ENCODE results near the gene OR9G1.
"Not testable (repeated sequence)": the region's sequence is repeated elsewhere in the genome, so short reads cannot be mapped to it uniquely, and the experiment has no call there.

The OR9G1 gene

DNA sequence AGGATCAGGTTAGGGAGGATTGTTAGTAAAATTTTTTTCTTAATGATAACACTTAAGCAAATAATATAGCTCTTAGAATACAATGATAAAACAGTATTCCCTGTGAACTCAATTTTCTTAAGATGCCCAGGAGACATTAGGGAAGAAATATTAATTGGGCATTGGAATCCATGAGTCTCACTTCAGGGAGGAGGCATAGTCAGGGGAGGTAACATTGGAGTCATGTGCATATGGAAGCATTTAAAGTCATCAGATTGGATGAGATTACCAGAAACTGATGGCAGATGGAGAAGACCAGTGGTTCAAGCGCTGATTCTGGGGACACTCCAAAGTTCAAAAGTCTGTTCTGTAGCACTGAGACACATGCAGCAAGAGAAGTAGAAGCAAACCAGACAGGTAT, at the start of gene OR9G1:
TSS of gene OR9G1 (plus strand) at position 301 of the 400 bp plus-strand sequence. CDS start 1,293 bp downstream, outside the sequence.
- no peak for DNase-seq

GRCh38 chr11:56659755-56660154, 39.1 kb upstream of the OR9G1 start:
- DNase-seq: no peak

DNA sequence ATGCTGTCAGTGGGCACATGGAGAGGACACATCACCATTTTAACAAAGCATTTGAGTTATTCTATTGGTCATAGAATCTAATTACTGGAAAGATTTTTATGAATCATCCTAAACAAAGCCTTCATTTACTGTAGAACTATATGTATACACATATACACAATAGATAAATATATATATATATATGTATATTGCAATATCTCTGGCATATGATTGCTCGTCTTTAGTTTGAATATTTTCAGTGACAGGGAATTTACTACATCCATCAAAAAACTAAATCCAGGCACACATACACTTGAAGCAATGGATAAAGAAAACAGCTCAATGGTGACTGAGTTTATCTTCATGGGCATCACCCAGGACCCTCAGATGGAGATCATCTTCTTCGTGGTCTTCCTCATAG, 35.5 kb upstream of the OR9G1 start, which contains the start of gene OR5AR1:
TSS of gene OR5AR1 (plus strand) at position 301 of the 400 bp plus-strand sequence. CDS start at position 301, 0 bp downstream.
- no peak for DNase-seq

GRCh38 chr11:56670984-56671383, 27.9 kb upstream of the OR9G1 start:
- DNase-seq: no peak

- no peak for DNase-seq
Observed at GRCh38 chr11:56688554-56689100, 10.3 kb upstream of the OR9G1 start.

DNA sequence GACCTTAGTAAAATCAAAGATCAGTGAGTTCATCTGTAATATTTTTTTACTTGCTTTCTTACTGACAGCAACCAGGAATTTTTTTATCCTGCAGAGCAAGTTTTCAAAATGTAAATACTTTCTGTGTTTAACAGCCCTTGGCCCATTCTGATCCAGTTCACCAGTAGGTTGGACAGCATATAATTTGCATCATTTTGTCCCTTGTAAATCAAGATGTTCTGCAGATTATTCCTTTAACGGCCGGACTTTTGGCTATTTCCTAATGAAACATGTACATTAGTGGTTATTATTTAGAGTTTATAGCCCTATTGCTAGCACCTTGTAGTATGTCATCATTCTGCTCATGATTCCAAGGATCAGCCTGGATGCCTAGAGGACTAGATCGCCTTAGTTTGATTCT, 7.7 kb upstream of the OR9G1 start:
- DNase-seq: not testable (repeated sequence)

DNA sequence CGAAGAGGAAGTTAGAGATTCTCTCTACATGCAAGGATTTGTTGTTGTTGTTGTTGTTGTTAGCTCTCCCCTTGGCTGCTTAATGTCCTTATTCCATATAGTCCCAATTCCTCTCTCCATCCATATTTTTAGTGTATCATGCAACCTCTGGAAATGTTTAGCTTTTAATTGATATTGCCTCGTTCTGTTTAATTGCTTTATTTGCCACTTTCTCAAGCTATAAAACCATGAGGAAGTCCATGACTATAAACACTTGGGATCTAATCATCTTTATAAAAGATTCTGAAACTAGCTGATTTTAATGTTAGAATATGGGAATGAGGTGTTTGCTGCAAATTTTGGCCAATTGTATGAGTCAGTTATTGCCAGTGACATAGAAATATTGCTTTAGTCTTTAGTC, 5.5 kb upstream of the OR9G1 start:
- DNase-seq: no peak

DNA sequence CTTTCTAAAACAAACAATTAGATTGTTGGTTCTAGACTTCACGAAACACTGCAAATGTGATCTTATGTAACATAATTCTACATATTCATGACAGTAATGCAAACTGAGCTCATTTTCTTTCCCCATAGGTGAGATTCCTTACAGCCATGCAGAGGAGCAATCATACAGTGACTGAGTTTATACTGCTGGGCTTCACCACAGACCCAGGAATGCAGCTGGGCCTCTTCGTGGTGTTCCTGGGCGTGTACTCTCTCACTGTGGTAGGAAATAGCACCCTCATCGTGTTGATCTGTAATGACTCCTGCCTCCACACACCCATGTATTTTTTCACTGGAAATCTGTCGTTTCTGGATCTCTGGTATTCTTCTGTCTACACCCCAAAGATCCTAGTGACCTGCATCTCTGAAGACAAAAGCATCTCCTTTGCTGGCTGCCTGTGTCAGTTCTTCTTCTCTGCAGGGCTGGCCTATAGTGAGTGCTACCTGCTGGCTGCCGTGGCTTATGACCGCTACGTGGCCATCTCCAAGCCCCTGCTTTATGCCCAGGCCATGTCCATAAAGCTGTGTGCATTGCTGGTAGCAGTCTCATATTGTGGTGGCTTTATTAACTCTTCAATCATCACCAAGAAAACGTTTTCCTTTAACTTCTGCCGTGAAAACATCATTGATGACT, 1.5 kb downstream of the OR9G1 start:
- no peak for DNase-seq

GRCh38 chr11:56700914-56701485, 2.1 kb downstream of the OR9G1 start:
- DNase-seq: no peak

DNA sequence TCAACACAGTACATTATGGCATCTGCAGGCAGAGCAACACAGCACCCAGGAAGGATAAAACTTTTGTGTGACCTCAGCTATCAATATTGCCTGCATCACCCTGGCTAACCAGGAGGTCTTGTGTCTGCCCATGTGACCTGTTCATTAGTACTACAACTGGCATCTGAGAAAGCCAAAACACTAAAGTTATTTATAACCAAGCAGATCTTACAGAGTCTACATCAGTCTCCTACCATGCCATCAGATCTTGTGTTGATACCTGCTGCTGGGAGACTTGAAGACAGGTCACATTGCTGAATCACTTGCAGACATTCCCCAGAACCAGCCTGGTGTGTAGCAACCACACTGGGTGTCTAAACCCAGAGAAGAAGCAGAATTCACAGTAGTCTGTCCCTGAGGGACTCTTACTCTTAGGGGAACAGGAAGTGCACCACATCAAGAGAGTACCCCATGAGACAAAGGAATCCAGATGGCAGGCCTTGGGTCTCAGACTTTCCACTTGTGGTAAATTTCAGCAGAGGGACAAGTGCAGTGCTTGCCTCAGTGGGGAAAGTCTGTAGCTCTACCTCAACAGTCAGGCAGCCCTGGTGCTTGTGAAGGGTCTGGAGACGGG, 7.0 kb downstream of the OR9G1 start:
- DNase-seq: no peak

GRCh38 chr11:56706486-56706885, 7.6 kb downstream of the OR9G1 start:
- DNase-seq: no peak

DNA sequence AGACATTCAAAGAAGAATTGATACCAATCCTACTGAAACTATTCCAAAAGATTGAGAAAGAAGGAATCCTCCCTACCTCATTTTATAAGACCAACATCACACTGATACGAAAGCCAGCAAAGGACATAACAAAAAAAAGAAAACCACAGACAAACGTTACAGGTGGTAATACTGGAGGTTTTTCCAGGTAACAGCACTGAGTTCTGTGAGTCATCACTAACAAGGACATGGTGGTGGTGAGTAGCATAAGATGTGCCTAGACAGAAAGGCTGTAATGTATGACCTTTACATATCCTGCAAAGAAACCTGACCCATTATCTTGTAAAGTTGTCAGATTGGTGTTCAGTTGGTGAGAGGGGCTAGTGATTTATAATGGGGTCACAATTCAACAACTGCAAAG, 15.3 kb downstream of the OR9G1 start:
- DNase-seq: no peak

- no peak for DNase-seq
Observed at GRCh38 chr11:56716379-56716854, 17.5 kb downstream of the OR9G1 start.

DNA sequence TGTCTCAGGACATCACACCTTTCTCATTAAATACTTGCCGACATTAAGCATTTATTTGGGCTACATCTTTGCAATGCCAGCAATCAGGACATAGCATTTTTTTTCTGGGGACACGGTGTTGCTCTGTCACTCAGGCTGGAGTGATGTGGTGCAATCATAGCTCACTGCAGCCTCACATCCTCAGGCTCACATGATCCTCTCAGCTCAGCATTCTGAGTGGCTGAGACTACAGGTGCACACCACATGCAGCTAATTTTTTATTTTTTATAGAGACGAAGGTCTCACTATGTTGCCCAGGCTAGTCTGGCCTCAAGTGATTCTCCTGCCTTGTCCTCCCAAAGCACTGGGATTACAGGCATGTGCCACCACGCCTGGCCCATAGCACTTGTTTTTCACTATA, 21.6 kb downstream of the OR9G1 start:
- DNase-seq: no peak

DNA sequence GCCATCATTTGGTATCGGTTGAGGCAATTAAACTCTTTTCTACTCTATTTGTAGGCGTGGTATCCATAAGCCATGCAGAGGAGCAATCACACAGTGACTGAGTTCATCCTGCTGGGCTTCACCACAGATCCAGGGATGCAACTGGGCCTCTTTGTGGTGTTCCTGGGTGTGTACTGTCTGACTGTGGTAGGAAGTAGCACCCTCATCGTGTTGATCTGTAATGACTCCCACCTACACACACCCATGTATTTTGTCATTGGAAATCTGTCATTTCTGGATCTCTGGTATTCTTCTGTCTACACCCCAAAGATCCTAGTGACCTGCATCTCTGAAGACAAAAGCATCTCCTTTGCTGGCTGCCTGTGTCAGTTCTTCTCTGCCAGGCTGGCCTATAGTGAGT, 41.2 kb downstream of the OR9G1 start:
- DNase-seq: no peak

DNA sequence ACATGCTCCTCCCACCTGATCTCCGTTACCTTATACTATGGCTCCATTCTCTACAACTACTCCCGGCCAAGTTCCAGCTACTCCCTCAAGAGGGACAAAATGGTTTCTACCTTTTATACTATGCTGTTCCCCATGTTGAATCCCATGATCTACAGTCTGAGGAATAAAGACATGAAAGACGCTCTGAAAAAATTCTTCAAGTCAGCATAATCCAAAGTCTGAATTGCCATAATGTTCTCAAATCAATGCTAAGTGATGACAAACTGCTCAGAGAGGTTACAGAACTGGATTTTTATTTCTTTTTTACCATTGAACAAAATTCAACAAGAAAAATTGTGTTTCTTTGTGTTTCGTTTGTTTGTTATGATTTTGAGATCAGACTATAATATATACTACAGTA, 42.0 kb downstream of the OR9G1 start:
- no peak for DNase-seq

DNA sequence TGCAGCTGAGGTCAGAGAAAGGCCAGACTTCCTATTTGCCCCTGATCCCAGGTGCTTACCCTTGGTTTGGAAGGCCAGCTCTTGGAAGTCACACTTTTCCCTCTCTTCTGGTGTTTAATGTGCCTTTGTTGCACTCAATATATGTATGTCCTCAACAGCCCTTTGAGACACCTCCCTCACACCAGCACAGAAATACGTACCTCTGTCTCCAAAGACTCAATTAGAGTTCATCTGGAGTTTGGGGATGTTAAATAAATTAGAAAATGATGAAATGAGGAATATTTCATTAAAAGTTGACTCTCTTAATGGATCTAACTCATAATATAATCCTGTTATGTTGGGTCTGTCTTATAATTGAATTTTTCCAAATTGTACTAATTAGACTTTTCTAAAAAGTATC, 49.7 kb downstream of the OR9G1 start, which contains the start of gene OR9G4:
TSS of gene OR9G4 (minus strand) at position 101 of the 400 bp plus-strand sequence. CDS start 4,931 bp downstream, outside the sequence.
- no peak for DNase-seq

- DNase-seq: no peak
Observed at GRCh38 chr11:56750190-56750589, 51.3 kb downstream of the OR9G1 start.

DNA sequence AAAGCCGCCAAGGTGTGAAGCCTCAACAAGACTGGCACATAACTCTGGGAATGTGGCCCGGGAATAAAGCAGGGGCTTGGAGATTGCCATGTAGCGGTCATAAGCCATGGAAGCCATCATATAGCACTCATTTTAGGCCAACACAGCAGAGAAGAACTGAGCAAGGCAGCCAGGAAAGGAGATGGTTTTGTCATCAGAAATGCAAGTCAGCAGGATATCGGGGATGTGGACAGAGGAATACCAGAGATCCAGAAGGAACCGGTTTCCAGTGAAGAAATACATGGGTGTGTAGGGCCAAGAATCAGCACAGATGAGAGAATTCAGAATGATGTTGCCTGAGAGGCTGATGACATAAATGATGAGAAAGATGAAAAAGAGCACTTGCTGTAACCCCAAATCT, 52.6 kb downstream of the OR9G1 start:
- DNase-seq: no peak
